Activated T-cell treated with anti-CD3 and anti-CD28 coated beads, Interleukin-2, amount 50 U/mL, for 24 hours (primary cell): ENCODE measurements around the gene CNOT6L.

Experiments
- DNase-seq: peaks from one replicate; pipeline ENCODE4 v3.0.0-alpha.2; 2020
- H3K27ac Mint-ChIP-seq: 2 replicates; pipeline ENCODE4 v1.8.0; 2020; ENCODE audit warnings: mild to moderate bottlenecking, mixed read lengths
- H3K27me3 Mint-ChIP-seq: 2 replicates; pipeline ENCODE4 v1.8.0; 2020; ENCODE audit warnings: mixed read lengths
- H3K36me3 Mint-ChIP-seq: 2 replicates; pipeline ENCODE4 v1.8.0; 2020; ENCODE audit warnings: low read depth, mixed read lengths
- H3K4me1 Mint-ChIP-seq: 2 replicates; pipeline ENCODE4 v1.8.0; 2020; ENCODE audit warnings: low read depth, mixed read lengths
- H3K4me3 Mint-ChIP-seq: 2 replicates; pipeline ENCODE4 v1.8.0; 2020; ENCODE audit warnings: mild to moderate bottlenecking, moderate library complexity, mixed read lengths
- H3K9me3 Mint-ChIP-seq: 2 replicates; pipeline ENCODE4 v1.8.0; 2020; ENCODE audit warnings: mixed read lengths

Gene CNOT6L

DNA sequence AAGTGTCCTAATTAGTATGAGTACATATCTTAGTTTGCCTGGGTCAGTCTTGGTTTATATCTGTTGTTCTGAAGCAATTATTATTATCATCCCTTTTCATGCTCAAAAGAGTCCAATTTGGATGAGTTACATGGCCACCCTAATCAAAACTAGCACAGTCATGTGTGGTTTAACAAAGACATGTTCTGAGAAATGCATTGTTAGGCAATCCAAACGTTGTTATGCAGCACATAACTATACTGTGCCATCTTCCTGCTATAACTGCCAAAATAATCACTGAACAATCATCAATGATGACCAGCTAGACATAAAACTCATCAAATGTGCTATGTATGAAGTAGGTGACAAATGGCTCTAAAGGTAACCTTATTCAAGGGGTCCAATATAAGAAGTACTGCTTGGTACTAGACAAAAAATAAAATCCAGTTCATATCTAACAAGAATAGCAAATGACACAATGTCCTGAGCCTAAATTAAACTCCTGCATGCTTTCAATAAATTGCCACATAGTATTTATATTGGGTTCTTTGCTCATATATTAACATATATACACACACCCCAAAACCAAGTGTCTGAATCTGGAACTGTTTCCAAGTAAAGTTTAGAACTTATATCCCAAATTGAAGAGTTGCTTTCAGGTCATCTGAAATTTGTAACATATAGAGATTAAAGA, 41.9 kb downstream of the CNOT6L start:
- DNase-seq: no peak
- Mint-ChIP-seq H3K27me3 (no peaks in the 10 kb centered on the region), H3K4me3 (no peak overlapping the region), H3K4me1 (peaks cover 48% of the 10 kb centered on the region), H3K27ac (peak overlapping the region; percentile 54), H3K36me3 (peaks cover 40% of the 10 kb centered on the region), H3K9me3 (peaks cover 2% of the 10 kb centered on the region)

DNA sequence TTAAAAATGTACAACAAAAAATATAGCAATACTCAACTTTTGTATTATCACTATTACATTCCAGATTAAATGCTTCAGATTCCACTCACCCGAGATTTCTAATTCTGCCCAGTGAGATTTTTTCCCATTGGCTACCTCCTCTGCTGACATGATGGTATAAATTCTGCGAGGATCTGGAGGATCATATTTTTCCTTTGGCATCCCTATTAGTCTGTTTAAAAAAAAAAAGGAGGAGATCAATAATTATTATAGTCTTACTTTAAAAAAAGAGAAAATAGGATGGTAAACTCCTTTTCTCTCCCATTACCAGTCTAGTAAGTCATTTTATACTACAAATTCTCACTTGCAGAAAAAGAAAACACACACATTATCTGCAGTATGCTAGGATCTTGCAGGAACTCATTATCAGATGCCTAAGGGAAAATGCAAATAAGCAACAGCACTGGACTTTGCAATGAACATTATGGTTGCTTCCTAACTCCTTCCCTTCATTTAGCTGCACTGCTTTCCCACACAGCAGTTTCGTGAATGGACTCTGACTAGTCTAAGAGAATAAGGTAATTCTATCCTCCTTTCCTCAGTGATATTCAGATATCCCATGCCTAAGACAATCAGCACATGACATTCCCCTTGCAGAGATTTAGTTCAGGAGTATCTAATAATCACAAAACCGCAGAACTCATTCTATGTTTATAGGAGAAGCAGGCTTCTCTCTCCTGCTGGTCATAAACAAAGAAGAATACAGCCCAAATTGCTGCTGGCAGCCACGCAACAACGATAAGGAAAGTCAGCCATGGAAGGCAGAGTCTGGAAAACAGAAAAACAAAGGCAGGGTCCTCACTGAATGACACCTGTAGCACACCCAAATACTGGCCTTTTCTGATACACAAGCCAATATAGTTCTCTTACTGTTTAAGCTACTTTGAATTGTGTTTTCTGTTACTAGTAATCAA, 42.7 kb downstream of the CNOT6L start:
- peaks cover 2% of the 10 kb centered on the region for H3K9me3 Mint-ChIP-seq
- H3K4me1 Mint-ChIP-seq: peaks cover 42% of the 10 kb centered on the region
- no peaks in the 10 kb centered on the region for H3K27me3 Mint-ChIP-seq
- H3K36me3 Mint-ChIP-seq: peaks cover 48% of the 10 kb centered on the region
- peak overlapping the region; percentile 5 for H3K27ac Mint-ChIP-seq
- no peak for DNase-seq
- no peak overlapping the region for H3K4me3 Mint-ChIP-seq

DNA sequence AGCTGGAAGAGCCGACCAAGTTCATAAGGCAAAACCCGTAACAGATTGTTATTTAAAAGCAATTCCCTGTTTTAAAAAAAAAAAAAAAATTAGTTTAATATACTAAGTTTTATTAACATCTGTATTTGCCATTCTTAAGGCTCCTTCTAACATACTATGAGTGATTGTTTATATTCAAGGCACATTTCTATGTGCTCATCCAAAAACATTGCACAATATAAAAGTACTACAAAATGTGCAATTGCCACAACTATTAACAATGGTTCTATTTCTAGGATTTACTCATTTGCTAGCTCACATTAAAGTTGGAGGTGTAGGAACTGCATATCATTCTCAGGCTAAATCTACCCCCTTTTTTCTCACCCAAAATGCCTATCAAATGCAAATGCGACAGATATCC, 46.1 kb downstream of the CNOT6L start:
- Mint-ChIP-seq H3K27ac (no peak overlapping the region), H3K27me3 (no peaks in the 10 kb centered on the region), H3K4me1 (peaks cover 39% of the 10 kb centered on the region), H3K4me3 (no peak overlapping the region), H3K9me3 (no peaks in the 10 kb centered on the region), H3K36me3 (peaks cover 73% of the 10 kb centered on the region)
- no peak for DNase-seq

DNA sequence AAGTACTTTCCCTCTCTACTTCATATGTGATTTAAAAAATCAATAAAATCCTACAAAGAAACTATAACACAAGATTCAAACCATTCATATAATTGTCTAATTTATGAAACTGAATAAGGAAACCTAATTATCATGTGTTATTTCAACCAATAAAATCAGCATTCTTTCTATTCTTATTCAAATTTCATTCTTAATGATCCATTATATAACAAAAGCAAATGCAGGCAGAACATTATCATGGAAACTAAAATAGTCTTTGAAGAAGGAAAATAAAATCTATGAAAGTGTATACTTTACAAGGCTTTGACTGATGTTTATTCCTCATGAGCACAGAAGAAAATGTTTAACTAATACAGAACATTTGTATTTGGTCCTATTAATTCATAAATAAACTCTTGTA, 47.6 kb downstream of the CNOT6L start:
- peaks cover 31% of the 10 kb centered on the region for H3K4me1 Mint-ChIP-seq
- no peak overlapping the region for H3K27ac Mint-ChIP-seq
- H3K4me3 Mint-ChIP-seq: no peak overlapping the region
- peaks cover 81% of the 10 kb centered on the region for H3K36me3 Mint-ChIP-seq
- DNase-seq: no peak
- no peaks in the 10 kb centered on the region for H3K9me3 Mint-ChIP-seq
- no peaks in the 10 kb centered on the region for H3K27me3 Mint-ChIP-seq

DNA sequence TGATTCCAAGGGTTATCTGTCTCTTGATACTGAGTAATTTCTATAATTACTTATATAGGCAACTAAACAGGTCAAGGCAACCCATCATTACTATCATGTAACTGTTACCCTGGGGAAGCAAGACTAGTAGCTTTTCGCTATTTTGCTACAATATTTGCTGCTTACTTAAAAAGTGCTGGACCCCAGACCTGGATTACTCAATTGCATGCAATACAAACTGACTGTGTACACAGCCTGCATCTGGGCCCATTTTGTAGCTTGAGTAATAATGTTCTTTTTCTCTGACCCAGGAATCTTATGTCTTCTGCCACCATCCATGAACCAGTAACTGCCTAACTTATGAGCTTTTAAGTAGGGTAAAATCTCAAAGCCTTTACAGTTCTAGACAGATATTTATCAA, 53.4 kb downstream of the CNOT6L start:
- H3K27ac Mint-ChIP-seq: peak overlapping the region; percentile 18
- peaks cover 42% of the 10 kb centered on the region for H3K4me1 Mint-ChIP-seq
- no peak overlapping the region for H3K4me3 Mint-ChIP-seq

DNA sequence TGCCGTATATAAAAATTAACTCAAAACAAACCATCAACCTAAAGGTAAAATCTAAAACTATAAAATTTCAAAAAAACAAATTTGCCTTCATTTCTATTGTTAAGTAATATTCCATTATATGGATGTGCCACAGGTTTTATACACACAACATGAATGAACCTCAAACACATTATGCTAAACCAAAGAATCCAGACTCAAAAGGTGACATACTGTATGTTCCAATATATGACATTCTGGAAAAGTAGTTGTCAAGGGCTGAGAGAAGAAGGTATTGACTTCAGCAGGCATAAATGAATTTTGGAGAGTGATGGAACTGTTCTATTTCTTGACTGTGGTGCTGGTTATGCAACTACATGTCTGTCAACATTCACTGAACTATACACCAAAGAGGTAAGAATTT, 56.6 kb downstream of the CNOT6L start:
- no peak for DNase-seq
- Mint-ChIP-seq H3K9me3 (peaks cover 27% of the 10 kb centered on the region), H3K36me3 (peaks cover 91% of the 10 kb centered on the region), H3K4me3 (no peak overlapping the region), H3K27ac (no peak overlapping the region), H3K4me1 (peaks cover 50% of the 10 kb centered on the region), H3K27me3 (no peaks in the 10 kb centered on the region)

More for the DNA sequence above, 53.4 kb downstream of the CNOT6L start:
- Mint-ChIP-seq H3K9me3 (peaks cover 24% of the 10 kb centered on the region), H3K36me3 (peaks cover 84% of the 10 kb centered on the region), H3K27me3 (no peaks in the 10 kb centered on the region)
- no peak for DNase-seq

DNA sequence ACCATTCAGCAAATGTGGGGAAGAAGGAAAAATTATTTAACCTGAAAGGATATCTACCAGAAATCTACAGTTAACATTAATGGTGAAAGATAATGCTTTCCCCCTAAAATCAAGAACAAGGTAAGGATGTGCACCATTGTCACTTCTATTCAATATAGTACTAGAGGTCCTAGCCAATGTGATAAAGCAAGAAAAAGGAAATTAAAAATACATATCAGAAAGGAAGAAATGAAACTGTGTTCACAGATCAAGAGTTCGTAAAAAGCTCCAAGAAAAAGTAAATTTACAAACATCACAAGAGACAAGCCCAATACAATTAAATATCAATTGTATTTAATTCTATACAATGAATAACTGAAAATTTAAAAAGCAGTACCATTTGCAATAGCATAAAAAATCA, 57.6 kb downstream of the CNOT6L start:
- no peak for DNase-seq
- no peak overlapping the region for H3K27ac Mint-ChIP-seq
- H3K9me3 Mint-ChIP-seq: peaks cover 27% of the 10 kb centered on the region
- H3K4me1 Mint-ChIP-seq: peaks cover 49% of the 10 kb centered on the region
- H3K36me3 Mint-ChIP-seq: peaks cover 93% of the 10 kb centered on the region
- H3K27me3 Mint-ChIP-seq: no peaks in the 10 kb centered on the region
- H3K4me3 Mint-ChIP-seq: no peak overlapping the region

DNA sequence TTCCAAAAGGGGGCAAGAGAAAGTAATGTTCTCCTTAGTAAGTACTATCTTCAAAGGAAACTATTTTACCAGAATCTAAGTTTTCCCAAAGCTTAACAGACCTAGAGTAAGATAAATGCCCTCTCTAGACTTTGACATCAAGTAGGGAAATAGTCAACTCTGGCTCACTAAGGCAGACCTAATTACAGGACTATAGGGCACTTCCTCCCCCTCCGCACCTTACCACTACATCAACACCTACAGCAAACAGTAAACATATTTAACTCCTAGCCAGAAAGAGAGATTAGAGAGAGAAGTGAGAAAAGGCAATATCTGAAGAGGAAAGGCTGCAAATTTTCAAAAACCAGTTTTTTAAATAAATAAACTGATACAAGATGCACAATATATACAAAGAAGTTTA, 60.4 kb downstream of the CNOT6L start:
- H3K36me3 Mint-ChIP-seq: peaks cover 93% of the 10 kb centered on the region
- H3K27ac Mint-ChIP-seq: peak overlapping the region; percentile 60
- H3K9me3 Mint-ChIP-seq: peaks cover 20% of the 10 kb centered on the region
- H3K27me3 Mint-ChIP-seq: no peaks in the 10 kb centered on the region
- no peak overlapping the region for H3K4me3 Mint-ChIP-seq
- peaks cover 37% of the 10 kb centered on the region for H3K4me1 Mint-ChIP-seq
- no peak for DNase-seq

DNA sequence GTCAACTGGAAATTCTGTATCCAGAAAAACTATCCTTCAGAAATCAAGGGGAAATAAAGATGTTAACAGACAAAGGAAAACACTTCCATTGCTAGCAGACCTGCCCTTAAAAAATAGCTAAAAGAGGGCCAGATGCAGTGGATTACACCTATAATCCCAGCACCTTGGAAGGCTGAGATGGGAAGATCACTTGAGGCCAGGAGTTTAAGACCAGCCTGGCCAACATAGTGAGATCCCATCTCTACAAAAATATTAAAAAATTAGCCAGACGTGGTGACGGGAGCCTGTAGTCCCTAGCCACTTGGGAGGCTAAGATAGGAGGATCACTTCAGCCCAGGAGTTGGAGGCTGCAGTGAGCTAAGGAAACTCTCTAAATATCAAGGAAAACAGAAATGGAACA, 67.4 kb downstream of the CNOT6L start:
- DNase-seq: no peak
- Mint-ChIP-seq H3K36me3 (peaks cover 82% of the 10 kb centered on the region), H3K27ac (no peak overlapping the region), H3K27me3 (no peaks in the 10 kb centered on the region), H3K4me3 (no peak overlapping the region), H3K9me3 (no peaks in the 10 kb centered on the region), H3K4me1 (peaks cover 19% of the 10 kb centered on the region)

DNA sequence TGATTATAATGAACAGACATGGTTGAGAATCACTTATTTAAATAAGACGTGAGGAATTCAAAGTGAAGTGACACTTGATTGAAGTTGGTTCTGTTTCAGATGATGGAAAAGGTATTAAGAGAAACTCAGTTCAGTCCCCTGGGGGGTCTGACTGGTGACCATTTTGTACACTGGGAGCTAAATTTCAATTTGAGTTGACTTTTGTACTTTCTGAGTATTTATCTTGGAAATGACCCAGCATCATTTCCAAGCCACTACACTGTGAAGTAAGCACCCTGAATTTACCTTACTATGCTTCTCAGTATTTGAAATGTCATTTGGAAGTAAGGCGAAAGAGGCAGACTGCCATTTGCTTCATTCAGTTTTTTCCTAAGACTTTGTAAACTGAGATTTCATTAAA, 73.4 kb downstream of the CNOT6L start:
- H3K27me3 Mint-ChIP-seq: no peaks in the 10 kb centered on the region
- no peak for DNase-seq
- H3K4me1 Mint-ChIP-seq: peaks cover 39% of the 10 kb centered on the region
- H3K4me3 Mint-ChIP-seq: no peak overlapping the region
- peaks cover 72% of the 10 kb centered on the region for H3K36me3 Mint-ChIP-seq
- peak overlapping the region; percentile 30 for H3K27ac Mint-ChIP-seq
- H3K9me3 Mint-ChIP-seq: no peaks in the 10 kb centered on the region

DNA sequence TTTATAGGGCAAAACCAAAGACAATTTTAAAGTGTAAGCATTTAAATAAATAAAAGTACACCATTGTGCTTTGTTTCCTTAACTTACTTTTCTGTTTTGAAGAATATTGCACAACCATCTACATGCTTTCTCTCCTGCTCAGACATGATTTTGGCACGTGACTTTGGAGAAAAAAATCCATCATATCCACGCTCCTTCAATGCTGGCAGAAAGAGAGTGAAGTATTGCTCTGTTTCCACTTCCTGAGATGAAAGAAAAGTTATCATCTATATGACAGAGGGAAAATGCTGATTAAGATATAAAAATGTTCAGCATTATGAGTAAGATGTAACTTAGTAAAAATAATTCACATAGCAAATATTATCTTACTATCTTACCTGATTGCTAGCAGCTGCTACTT, 77.1 kb downstream of the CNOT6L start:
- Mint-ChIP-seq H3K27me3 (no peaks in the 10 kb centered on the region), H3K4me3 (no peak overlapping the region), H3K9me3 (no peaks in the 10 kb centered on the region), H3K36me3 (peaks cover 76% of the 10 kb centered on the region), H3K27ac (no peak overlapping the region), H3K4me1 (peaks cover 51% of the 10 kb centered on the region)
- DNase-seq: no peak

DNA sequence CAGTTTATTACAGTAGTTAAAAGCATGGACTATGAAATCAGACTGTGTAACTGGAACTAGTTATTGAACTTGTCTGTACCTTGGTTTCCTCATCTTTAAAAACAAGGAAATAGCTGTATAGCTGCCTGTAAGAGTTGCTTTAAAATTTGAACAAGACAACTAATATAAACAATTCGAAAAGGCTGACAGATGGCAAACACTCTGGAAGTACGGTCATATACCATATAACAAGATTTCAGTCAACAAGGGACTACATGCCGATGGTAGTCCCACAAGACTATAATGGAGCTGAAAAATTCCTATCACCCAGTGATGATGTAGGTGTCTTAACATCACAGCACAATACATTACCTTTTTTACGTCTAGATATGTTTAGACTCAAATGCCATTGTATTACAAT, 78.7 kb downstream of the CNOT6L start:
- Mint-ChIP-seq H3K36me3 (peaks cover 75% of the 10 kb centered on the region), H3K4me1 (peaks cover 55% of the 10 kb centered on the region), H3K27me3 (no peaks in the 10 kb centered on the region)

DNA sequence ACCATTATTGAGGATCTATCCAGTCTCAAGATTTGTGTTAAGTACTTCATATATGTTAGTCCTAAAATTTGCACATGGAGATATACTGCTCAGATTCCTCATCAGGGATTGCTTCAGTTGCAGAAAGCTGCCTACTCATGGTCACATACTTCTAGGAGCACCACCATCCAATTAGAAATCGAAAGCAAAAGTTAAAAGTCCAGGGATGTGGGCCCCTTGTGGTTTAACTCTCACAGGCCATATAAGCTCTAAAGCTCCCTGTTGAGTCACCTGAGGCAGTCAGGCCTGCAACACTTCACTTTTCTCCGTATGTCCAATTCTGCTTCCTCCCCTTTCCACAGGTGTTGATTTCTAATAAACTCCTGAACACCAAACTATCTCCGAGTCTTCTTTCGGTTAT, 84.2 kb downstream of the CNOT6L start:
- no peaks in the 10 kb centered on the region for H3K27me3 Mint-ChIP-seq
- peak overlapping the region; percentile 75 for H3K4me3 Mint-ChIP-seq
- peaks cover 66% of the 10 kb centered on the region for H3K4me1 Mint-ChIP-seq
- no peak for DNase-seq
- H3K36me3 Mint-ChIP-seq: peaks cover 85% of the 10 kb centered on the region
- H3K27ac Mint-ChIP-seq: peak overlapping the region; percentile 91
- H3K9me3 Mint-ChIP-seq: no peaks in the 10 kb centered on the region

More for the DNA sequence above, 78.7 kb downstream of the CNOT6L start:
- Mint-ChIP-seq H3K9me3 (no peaks in the 10 kb centered on the region), H3K4me3 (no peak overlapping the region), H3K27ac (no peak overlapping the region)
- no peak for DNase-seq

DNA sequence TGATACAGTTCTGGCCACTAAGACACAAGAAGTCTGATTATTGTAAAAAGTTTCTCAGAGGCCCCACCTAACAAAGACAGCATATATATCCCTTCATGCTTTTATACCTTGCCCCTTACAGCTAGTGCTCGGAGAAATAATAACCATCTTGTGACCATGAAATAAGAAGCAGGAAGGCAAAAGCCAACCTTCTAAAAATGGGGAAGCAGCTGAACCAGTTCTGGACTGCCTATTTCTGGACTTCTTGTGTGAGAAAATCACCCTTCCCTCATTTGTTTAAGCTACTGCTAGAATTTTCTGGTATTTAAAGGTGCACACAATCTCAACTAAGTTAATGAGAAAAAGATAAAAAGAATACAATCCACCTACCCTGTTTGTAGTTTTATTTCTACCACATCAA, 87.5 kb downstream of the CNOT6L start:
- H3K27ac Mint-ChIP-seq: peak overlapping the region; percentile 32
- no peak for DNase-seq
- H3K9me3 Mint-ChIP-seq: no peaks in the 10 kb centered on the region
- no peak overlapping the region for H3K4me3 Mint-ChIP-seq
- H3K36me3 Mint-ChIP-seq: peaks cover 84% of the 10 kb centered on the region
- H3K4me1 Mint-ChIP-seq: peaks cover 51% of the 10 kb centered on the region
- no peaks in the 10 kb centered on the region for H3K27me3 Mint-ChIP-seq

DNA sequence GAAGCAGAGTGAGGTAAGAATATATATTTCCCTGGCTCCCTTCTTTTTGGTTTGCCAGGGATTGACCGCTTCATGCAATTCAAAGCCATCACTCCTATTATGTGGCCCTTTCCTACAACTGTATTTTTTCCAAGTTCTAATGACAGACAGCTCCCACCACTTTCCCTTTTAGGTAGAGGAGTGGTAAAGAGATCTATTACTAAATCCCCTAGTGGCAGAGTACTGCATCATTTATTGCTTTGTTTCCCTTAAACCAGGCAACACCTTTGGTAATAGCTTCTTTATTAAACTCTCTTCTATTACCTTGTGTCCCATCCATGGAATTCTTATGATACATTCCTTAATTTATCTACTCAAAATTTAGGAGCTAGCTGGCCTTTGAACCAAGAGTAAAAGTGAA, 90.7 kb downstream of the CNOT6L start:
- peaks cover 90% of the 10 kb centered on the region for H3K36me3 Mint-ChIP-seq

More for the DNA sequence above, 90.7 kb downstream of the CNOT6L start:
- Mint-ChIP-seq H3K4me3 (no peak overlapping the region), H3K4me1 (peaks cover 26% of the 10 kb centered on the region), H3K27me3 (no peaks in the 10 kb centered on the region), H3K27ac (peak overlapping the region; percentile 48), H3K9me3 (no peaks in the 10 kb centered on the region)
- DNase-seq: no peak
